ENCODE results near the gene SOWAHB. TPM values are rescaled to one million over a fixed set of nuclear protein-coding genes. Genes with fewer than 3 reads are reported as not detected.
"Not testable (repeated sequence)": the region's sequence is repeated elsewhere in the genome, so short reads cannot be mapped to it uniquely, and the experiment has no call there.

Gene SOWAHB
- total RNA-seq, 1 donor from 2014 or later = 2.9 TPM

GRCh38 chr4:76896614-76897535 lies 1.1 kb downstream of the SOWAHB start:
- FAIRE-seq (no peak), DNase-seq (ENCODE audit: low spot score in 2 of 2) (peak; percentile 28 to 38)

- DNase-seq (ENCODE audit: low spot score in 2 of 2) (no peak), FAIRE-seq (no peak)
These were observed 1.9 kb downstream of the SOWAHB start for GRCh38 chr4:76896048-76896447.

DNA sequence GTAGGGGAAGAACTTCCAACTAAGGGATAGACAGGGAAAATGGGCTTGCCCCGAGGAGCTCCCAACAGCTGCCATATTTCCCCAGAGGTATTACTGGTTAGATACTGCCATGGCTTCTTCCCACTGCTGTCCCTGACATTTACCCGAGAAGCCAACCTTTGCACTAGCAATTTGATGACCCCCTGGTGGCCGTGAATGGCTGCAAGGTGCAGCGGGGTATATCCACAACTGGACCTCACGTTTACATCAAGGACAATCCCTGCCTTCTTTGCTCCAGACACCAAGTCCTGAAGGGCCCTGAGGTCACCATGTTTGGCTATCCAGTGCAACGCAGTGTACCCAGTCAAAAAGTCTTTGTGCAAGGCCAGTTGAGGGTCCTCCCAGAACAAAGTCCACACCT lies 2.3 kb downstream of the SOWAHB start:
- no peak for DNase-seq (ENCODE audit: low spot score in 2 of 2)
- no peak for FAIRE-seq

- DNase-seq (ENCODE audit: low spot score in 2 of 2) (no peak), FAIRE-seq (no peak)
These were observed 3.2 kb downstream of the SOWAHB start for GRCh38 chr4:76894537-76895255.

- DNase-seq (ENCODE audit: low spot score in 2 of 2) = no peak
- no peak for FAIRE-seq
These were observed 5.3 kb downstream of the SOWAHB start for GRCh38 chr4:76892601-76893000.

GRCh38 chr4:76892001-76892400 lies 5.9 kb downstream of the SOWAHB start:
- DNase-seq (ENCODE audit: low spot score in 2 of 2) = no peak
- no peak for FAIRE-seq

GRCh38 chr4:76886848-76887441 lies 11.0 kb downstream of the SOWAHB start:
- DNase-seq (ENCODE audit: low spot score in 2 of 2) (no peak), FAIRE-seq (no peak)

- no peak for DNase-seq (ENCODE audit: low spot score in 2 of 2)
- no peak for FAIRE-seq
These were observed 11.7 kb downstream of the SOWAHB start for GRCh38 chr4:76886214-76886613.

DNA sequence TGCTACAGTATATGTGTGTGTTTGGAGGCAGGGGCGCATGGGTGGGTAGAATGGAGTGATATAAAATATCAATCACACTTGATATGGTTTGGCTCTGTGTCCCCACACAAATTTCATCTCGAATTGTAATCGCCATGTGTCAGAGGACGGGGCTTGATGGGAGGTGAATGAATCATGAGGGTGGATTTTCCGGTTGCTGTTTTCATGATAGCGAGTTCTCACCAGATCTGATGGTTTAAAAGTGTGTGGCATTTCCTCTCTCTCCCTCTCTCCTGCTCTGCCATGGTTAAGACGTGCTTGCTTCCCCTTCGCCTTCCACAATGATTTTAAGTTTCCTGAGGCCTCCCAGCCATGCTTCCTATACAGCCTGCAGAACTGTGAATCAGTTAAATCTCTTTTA lies 14.8 kb downstream of the SOWAHB start:
- no peak for FAIRE-seq
- no peak for DNase-seq (ENCODE audit: low spot score in 2 of 2)

GRCh38 chr4:76882630-76883029 lies 15.3 kb downstream of the SOWAHB start:
- no peak for FAIRE-seq
- no peak for DNase-seq (ENCODE audit: low spot score in 2 of 2)

DNA sequence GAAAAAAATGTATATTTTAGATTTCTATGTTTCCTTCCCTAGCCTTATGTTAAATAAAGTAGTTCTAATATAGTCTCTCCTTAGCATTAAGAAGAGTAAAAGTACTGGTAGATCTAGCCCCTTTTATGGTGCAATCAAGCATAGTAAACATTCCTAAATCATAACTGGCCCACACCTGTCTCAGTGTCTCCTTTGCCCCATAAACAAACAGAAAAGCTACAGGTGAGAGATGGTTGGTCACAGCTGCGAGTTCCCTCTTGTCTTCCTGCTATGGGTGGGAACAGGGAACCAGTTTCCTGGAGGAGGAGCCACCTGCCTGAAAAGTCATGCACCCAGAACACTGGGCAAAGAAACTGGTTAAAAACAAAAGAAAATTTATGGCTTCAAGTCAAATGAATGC lies 16.6 kb downstream of the SOWAHB start:
- DNase-seq (ENCODE audit: low spot score in 2 of 2) (no peak), FAIRE-seq (no peak)

DNA sequence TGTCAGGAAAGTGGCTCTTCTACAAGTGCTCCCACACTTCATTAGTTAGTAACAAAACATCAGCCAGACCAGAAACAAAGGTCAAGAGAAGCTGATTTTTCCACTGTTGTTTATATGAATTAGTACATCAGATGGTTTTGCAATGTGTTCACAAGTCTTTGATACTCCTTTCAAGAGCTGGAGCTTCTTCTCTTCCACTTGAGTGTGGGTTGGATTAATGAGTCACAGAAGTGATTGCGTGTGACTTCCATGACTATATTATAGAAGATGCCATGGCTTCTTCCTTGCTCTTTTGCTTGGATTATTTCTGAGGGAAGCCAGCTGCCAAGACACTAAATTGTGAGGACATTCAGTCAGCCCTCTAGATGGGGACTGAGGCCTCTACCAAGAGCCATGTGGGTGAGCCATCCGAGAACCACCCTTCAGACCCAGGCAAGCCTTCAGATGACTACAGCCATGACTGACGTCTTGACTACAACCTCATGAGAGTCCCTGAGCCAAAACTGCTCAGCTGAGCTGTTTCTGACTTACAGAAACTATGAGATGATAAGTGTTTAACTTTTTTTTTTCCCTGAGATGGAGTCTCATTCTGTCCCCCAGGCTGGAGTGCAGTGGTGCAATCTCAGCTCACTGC lies 18.1 kb downstream of the SOWAHB start:
- DNase-seq (ENCODE audit: low spot score in 2 of 2) = no peak
- no peak for FAIRE-seq

GRCh38 chr4:76878641-76879165 lies 19.2 kb downstream of the SOWAHB start:
- not testable (repeated sequence) for FAIRE-seq; DNase-seq (ENCODE audit: low spot score in 2 of 2)

- FAIRE-seq (no peak), DNase-seq (ENCODE audit: low spot score in 2 of 2) (no peak)
These were observed 23.8 kb downstream of the SOWAHB start for GRCh38 chr4:76874176-76874575.

GRCh38 chr4:76873495-76873894 lies 24.4 kb downstream of the SOWAHB start:
- FAIRE-seq = no peak
- DNase-seq (ENCODE audit: low spot score in 2 of 2) = no peak

- FAIRE-seq (no peak), DNase-seq (ENCODE audit: low spot score in 2 of 2) (no peak)
These were observed 25.4 kb downstream of the SOWAHB start for GRCh38 chr4:76872556-76872955.

DNA sequence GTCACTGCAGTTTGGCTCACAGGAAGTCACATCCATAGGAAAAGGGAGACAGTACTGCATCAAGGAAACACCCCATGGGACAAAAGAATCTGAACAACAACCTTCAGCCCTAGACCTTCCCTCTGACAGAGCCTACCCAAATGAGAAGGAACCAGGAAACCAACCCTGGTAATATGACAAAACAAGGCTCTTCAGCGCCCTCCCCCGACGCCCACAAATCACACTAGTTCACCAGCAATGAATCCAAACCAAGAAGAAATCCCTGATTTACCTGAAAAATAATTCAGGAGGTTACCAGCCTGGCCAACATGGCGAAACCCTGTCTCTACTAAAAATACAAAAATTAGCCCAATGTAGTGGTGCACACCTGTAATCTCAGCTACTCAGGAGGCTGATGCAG lies 29.2 kb downstream of the SOWAHB start:
- not testable (repeated sequence) for FAIRE-seq; DNase-seq (ENCODE audit: low spot score in 2 of 2)

DNA sequence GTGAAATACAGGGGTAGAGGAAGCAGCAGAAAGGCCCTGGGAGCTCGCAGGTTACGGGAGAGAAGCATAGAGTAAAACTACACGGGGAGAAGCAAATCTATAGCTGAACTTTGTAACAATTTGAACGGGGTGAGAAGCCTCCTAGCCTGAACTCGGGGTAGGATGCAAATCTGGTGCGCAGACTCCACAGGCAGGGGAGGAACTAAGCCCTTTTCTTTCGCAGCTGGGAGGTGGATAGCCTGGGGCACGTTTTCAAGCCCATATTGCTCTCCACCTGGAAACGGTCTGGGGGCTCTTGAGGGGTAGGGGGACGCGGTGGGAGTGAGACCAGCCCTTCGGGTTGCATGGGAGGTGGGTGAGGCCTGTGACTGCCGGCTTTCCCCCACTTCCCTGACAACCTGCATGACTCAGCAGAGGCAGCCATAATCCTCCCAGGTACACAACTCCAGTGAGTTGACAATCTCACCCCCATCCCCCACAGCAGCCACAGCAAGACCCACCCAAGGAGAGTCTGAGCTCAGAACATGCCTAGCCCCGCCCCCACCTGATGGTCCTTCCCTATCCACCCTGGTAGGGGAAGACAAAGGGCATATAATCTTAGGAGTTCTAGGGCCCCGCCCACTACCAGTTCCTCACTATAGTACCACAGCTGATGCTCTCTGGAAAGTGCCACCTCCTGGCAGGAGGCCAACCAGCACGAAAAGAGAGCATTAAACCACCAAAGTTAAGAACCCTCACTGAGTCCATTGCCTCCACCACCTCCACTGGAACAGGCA lies 29.9 kb downstream of the SOWAHB start:
- DNase-seq (ENCODE audit: low spot score in 2 of 2) = no peak
- no peak for FAIRE-seq

DNA sequence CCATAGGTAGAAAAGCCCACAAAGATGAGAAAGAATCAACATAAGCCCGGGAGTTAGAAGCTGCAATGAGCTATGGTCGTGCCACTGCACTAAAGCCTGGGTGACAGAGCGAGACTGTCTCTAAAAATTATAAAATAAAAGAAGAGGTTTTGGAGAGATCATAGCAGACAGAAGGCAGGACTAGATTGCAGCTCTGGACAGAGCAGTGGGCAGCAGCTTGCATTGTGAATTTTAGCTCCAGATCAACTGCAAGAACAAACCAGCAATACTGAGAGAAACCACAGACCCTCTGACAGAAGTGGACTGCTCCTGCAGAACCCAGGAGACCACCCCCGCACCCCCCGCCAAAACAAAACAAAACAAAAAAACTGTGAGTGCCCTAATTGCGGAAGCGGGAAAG lies 30.6 kb downstream of the SOWAHB start:
- no peak for FAIRE-seq
- no peak for DNase-seq (ENCODE audit: low spot score in 2 of 2)

- FAIRE-seq (no peak), DNase-seq (ENCODE audit: low spot score in 2 of 2) (no peak)
These were observed 31.3 kb downstream of the SOWAHB start for GRCh38 chr4:76866641-76867040.
